Endothelial cell (in vitro differentiated cells): Measurements from ENCODE around the gene SPSB1. TPM values are rescaled to one million over a fixed set of nuclear protein-coding genes. Genes with fewer than 3 reads are reported as not detected.

Experiments used
- DNase-seq: peaks from one replicate; pipeline ENCODE4 v3.0.0; 2021; ENCODE audit warnings: low spot score
- H3K27ac Mint-ChIP-seq: one replicate; pipeline ENCODE4 v1.8.0; 2021; ENCODE audit warnings: mixed read lengths, inconsistent platforms; ENCODE audit not compliant: unreplicated experiment
- H3K27me3 Mint-ChIP-seq: one replicate; pipeline ENCODE4 v1.8.0; 2021; ENCODE audit warnings: mild to moderate bottlenecking, moderate library complexity, mixed read lengths, inconsistent platforms; ENCODE audit not compliant: unreplicated experiment
- H3K36me3 Mint-ChIP-seq: one replicate; pipeline ENCODE4 v1.8.0; 2021; ENCODE audit warnings: mild to moderate bottlenecking, low read depth, mixed read lengths, inconsistent platforms; ENCODE audit not compliant: unreplicated experiment
- H3K4me1 Mint-ChIP-seq: one replicate; pipeline ENCODE4 v1.8.0; 2021; ENCODE audit warnings: mild to moderate bottlenecking, mixed read lengths, inconsistent platforms; ENCODE audit not compliant: unreplicated experiment
- H3K4me3 Mint-ChIP-seq: one replicate; pipeline ENCODE4 v1.8.0; 2021; ENCODE audit warnings: mild to moderate bottlenecking, mixed read lengths, inconsistent platforms; ENCODE audit not compliant: unreplicated experiment
- H3K9me3 Mint-ChIP-seq: one replicate; pipeline ENCODE4 v1.8.0; 2021; ENCODE audit warnings: mixed read lengths, inconsistent platforms; ENCODE audit not compliant: unreplicated experiment
- CTCF ChIP-seq: fragments of 200-600 bp; sonication (generic); IDR thresholded peaks from one replicate; pipeline ENCODE4 v1.5.0; 2021; ENCODE audit warnings: antibody characterized with exemption; ENCODE audit not compliant: unreplicated experiment
- total RNA-seq: library from RNA; stranded (reverse); fragmentation: NEBNext Ultra II Directional; extraction: Animal tissue kit (Norgen Biotek cat#: 25700); gene quantifications from one replicate; pipeline ENCODE4 v1.2.1, GENCODE V29; 2021; ENCODE audit not compliant: unreplicated experiment

The SPSB1 gene
- total RNA-seq, 1 donor from 2014 or later = 8.1 TPM

DNA sequence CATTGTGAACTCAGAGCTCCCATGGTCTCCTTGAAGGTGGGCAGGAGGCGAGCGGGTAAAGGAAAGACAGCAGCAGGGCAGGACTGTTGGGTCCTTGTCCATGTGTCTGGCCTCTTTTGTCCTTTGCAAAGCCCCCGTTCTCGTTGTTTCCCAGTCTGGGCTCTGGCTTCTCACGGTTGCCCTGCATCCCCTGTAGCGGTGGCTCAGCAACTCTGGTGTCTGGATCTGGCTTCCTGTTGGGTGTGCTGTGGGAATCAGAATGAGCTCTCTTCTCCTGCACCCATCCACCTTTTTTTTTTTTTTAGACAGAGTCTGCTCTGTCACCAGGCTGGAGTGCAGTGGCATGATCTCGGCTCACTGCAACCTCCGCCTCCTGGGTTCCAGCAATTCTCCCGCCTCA is 47.0 kb upstream of the SPSB1 start:
- DNase-seq = no peak
- Mint-ChIP-seq H3K4me3 (no peak overlapping the region), H3K4me1 (peaks cover 19% of the 10 kb centered on the region), H3K27ac (no peak overlapping the region), H3K9me3 (no peaks in the 10 kb centered on the region), H3K27me3 (peaks cover 7% of the 10 kb centered on the region), H3K36me3 (peaks cover 9% of the 10 kb centered on the region)
- TF ChIP-seq CTCF = no peak

DNA sequence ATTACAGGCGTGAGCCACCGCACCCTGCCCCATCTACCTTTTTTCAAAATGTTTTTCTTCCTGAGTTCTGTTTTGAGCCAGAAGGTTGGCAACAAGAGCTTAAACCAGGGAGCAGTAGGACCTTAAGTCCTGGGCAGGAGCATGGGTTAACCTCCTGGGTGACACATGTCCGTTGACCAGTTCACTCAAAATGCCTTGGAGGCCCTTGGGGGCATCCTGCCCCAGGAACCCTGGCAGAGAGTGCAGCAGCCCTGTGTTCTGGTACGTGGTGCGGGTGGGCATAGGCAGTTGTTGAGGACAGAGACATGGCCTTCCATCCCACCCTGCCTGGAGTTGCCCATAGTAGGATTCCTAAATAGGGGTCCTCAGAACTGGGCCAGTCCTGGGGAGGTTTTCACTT is 46.5 kb upstream of the SPSB1 start:
- H3K27ac Mint-ChIP-seq = no peak overlapping the region
- peaks cover 7% of the 10 kb centered on the region for H3K27me3 Mint-ChIP-seq
- DNase-seq = no peak
- peaks cover 9% of the 10 kb centered on the region for H3K36me3 Mint-ChIP-seq
- no peak for TF ChIP-seq CTCF
- H3K9me3 Mint-ChIP-seq = no peaks in the 10 kb centered on the region
- peaks cover 19% of the 10 kb centered on the region for H3K4me1 Mint-ChIP-seq
- H3K4me3 Mint-ChIP-seq = no peak overlapping the region

DNA sequence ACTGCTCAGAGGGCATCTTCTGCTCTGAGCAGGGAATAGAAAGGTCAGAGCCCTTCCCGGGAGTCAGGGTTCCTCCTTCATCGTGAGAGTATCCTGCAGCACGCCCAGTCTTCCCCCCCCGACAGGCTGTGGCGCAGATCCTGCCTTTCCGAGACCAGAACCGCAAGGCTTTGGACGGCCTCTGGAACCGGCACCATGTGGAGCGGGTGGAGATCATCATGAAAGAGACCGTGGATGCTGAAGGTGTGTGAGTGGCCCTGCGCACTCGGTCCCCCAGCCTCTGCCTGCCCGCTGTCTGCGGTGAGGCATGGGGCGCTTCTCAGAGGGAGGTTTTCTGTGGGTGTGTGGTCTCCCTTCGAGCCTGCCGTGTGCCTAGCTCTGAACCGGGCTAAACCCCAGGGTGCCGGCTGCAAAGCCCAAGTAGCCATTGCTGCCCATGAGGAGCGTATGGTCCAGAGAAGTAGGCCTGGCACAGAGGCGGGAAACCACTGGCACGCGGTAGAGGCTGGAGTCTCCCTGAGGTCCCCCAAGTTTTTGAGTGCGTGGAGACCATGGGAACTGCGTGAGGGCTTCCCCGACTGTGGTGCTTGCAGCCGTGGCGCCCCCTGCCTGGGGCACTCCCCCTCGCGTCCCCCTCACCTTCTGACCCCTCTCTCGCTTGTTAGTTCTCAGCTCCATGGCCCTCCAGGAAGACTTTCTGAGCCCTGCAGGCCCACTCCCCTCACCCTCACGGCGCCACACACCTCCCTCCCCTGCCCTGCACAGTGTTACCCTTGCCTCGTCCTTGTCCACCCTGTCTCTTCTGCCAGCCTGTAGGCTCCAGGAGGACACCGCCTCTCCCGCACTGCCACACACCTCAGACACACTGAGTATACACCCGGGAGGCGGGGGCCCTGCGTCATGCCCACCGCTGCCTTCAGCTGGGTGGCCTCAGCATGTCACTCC is 45.6 kb upstream of the SPSB1 start:
- H3K36me3 Mint-ChIP-seq = peaks cover 7% of the 10 kb centered on the region
- H3K9me3 Mint-ChIP-seq = no peaks in the 10 kb centered on the region
- H3K27me3 Mint-ChIP-seq = peaks cover 5% of the 10 kb centered on the region
- peaks cover 16% of the 10 kb centered on the region for H3K4me1 Mint-ChIP-seq
- DNase-seq = no peak
- TF ChIP-seq CTCF = no peak
- no peak overlapping the region for H3K4me3 Mint-ChIP-seq
- H3K27ac Mint-ChIP-seq = no peak overlapping the region

GRCh38 chr1:9247894-9248293 is 44.8 kb upstream of the SPSB1 start:
- no peak overlapping the region for H3K4me3 Mint-ChIP-seq
- H3K27ac Mint-ChIP-seq = no peak overlapping the region
- no peak for TF ChIP-seq CTCF
- H3K4me1 Mint-ChIP-seq = peaks cover 11% of the 10 kb centered on the region
- no peak for DNase-seq
- H3K36me3 Mint-ChIP-seq = peaks cover 4% of the 10 kb centered on the region
- H3K27me3 Mint-ChIP-seq = peaks cover 3% of the 10 kb centered on the region
- H3K9me3 Mint-ChIP-seq = no peaks in the 10 kb centered on the region
